OCI-LY1 (cell line): ENCODE results near the gene MED14.

Source experiments
- H2AFZ ChIP-seq: fragments of 200-600 bp; sonication (generic), shearing (Covaris generic); 2 replicates; pipeline ENCODE4 v1.6.0; 2014; ENCODE audit warnings: antibody characterized with exemption, mild to moderate bottlenecking, low read length
- H3F3A ChIP-seq: fragments of 200-600 bp; sonication (generic), shearing (Covaris generic); 2 replicates; pipeline ENCODE4 v1.6.0; 2014; ENCODE audit warnings: mild to moderate bottlenecking, antibody characterized with exemption, low read length, moderate library complexity; ENCODE audit not compliant: insufficient read depth
- H3K27ac ChIP-seq: fragments of 200-600 bp; sonication (generic); 2 replicates; pipeline ENCODE4 v1.5.1; 2014; ENCODE audit warnings: low read length, mixed run types, mild to moderate bottlenecking, low read depth; ENCODE audit not compliant: poor library complexity, severe bottlenecking
- H3K27me3 ChIP-seq: fragments of 200-600 bp; sonication (generic); 2 replicates; pipeline ENCODE4 v1.6.0; 2014; ENCODE audit warnings: antibody characterized with exemption, mild to moderate bottlenecking, low read length, moderate library complexity; ENCODE audit not compliant: insufficient read depth
- H3K36me3 ChIP-seq: fragments of 200-600 bp; sonication (generic); 2 replicates; pipeline ENCODE4 v1.6.1; 2014; ENCODE audit warnings: mild to moderate bottlenecking, antibody characterized with exemption, low read length, moderate library complexity, mixed read lengths; ENCODE audit not compliant: insufficient read depth
- H3K4me1 ChIP-seq: fragments of 200-600 bp; sonication (generic); 2 replicates; pipeline ENCODE4 v1.5.1; 2014; ENCODE audit warnings: mild to moderate bottlenecking, low read length, moderate library complexity; ENCODE audit not compliant: insufficient read depth, severe bottlenecking
- H3K4me2 ChIP-seq: fragments of 200-600 bp; sonication (generic), shearing (Covaris generic); 2 replicates; pipeline ENCODE4 v1.6.1; 2014; ENCODE audit warnings: low read length
- H3K4me3 ChIP-seq: fragments of 200-600 bp; sonication (generic); 2 replicates; pipeline ENCODE4 v1.5.1; 2014; ENCODE audit warnings: low read length, low read depth, mild to moderate bottlenecking, mixed read lengths; ENCODE audit not compliant: poor library complexity, severe bottlenecking
- H3K79me2 ChIP-seq: fragments of 200-600 bp; shearing (Covaris generic); 2 replicates; pipeline ENCODE4 v1.6.1; 2016; ENCODE audit warnings: mixed run types, low read length, mixed read lengths; ENCODE audit not compliant: insufficient read depth
- H3K9ac ChIP-seq: fragments of 200-600 bp; sonication (generic), shearing (Covaris generic); 2 replicates; pipeline ENCODE4 v1.6.1; 2014; ENCODE audit warnings: mild to moderate bottlenecking, low read length, mixed read lengths
- H3K9me2 ChIP-seq: fragments of 200-600 bp; sonication (generic), shearing (Covaris generic); 2 replicates; pipeline ENCODE4 v1.6.1; 2014; ENCODE audit warnings: low read depth, mild to moderate bottlenecking, low read length, mixed read lengths
- H3K9me3 ChIP-seq: fragments of 200-600 bp; shearing (Covaris generic); 2 replicates; pipeline ENCODE4 v1.6.1; 2014; ENCODE audit warnings: low read length, mixed read lengths
- H4K20me1 ChIP-seq: fragments of 200-600 bp; sonication (generic), shearing (Covaris generic); 2 replicates; pipeline ENCODE4 v1.6.0; 2016; ENCODE audit warnings: mild to moderate bottlenecking, low read length; ENCODE audit not compliant: insufficient read depth
- CTCF ChIP-seq: fragments of 200-600 bp; sonication (generic), shearing (Covaris generic); IDR thresholded peaks from 2 replicates; pipeline ENCODE4 v1.5.1; 2017; ENCODE audit warnings: mild to moderate bottlenecking, antibody characterized with exemption, low read length, moderate library complexity, mixed read lengths
- EZH2 ChIP-seq: fragments of 200-600 bp; sonication (generic), shearing (Covaris generic); IDR thresholded peaks from 2 replicates; pipeline ENCODE4 v1.8.0; 2017; ENCODE audit warnings: borderline replicate concordance, mixed run types, mild to moderate bottlenecking, antibody characterized with exemption, low read length, moderate library complexity, mixed read lengths

MED14 gene

GRCh38 chrX:40671126-40671525, 64.2 kb downstream of the MED14 start:
- Histone ChIP-seq H3K9me2 (no peaks in the 10 kb centered on the region), H4K20me1 (no peaks in the 10 kb centered on the region), H3K4me3 (no peak overlapping the region), H3K27ac (no peak overlapping the region), H3K9ac (no peak overlapping the region), H3K9me3 (no peaks in the 10 kb centered on the region), H3F3A (no peaks in the 10 kb centered on the region), H3K4me2 (no peak overlapping the region), H3K27me3 (no peaks in the 10 kb centered on the region), H2AFZ (no peak overlapping the region), H3K79me2 (no peaks in the 10 kb centered on the region), H3K36me3 (peaks cover 65% of the 10 kb centered on the region), H3K4me1 (no peaks in the 10 kb centered on the region)
- TF ChIP-seq CTCF (no peak), EZH2 (no peak)

- Histone ChIP-seq H3K9ac (no peak overlapping the region), H3K4me3 (no peak overlapping the region), H3K4me2 (no peak overlapping the region), H3F3A (no peaks in the 10 kb centered on the region), H2AFZ (no peak overlapping the region), H3K79me2 (no peaks in the 10 kb centered on the region), H3K36me3 (peaks cover 57% of the 10 kb centered on the region), H4K20me1 (no peaks in the 10 kb centered on the region), H3K9me3 (no peaks in the 10 kb centered on the region), H3K4me1 (no peaks in the 10 kb centered on the region), H3K9me2 (no peaks in the 10 kb centered on the region), H3K27me3 (no peaks in the 10 kb centered on the region), H3K27ac (no peak overlapping the region)
- TF ChIP-seq CTCF (no peak), EZH2 (no peak)
These were observed 71.3 kb downstream of the MED14 start for GRCh38 chrX:40663880-40664630.

GRCh38 chrX:40663078-40663740, 72.1 kb downstream of the MED14 start:
- Histone ChIP-seq H4K20me1 (no peaks in the 10 kb centered on the region), H3K4me1 (no peaks in the 10 kb centered on the region), H3K36me3 (peaks cover 50% of the 10 kb centered on the region), H3F3A (no peaks in the 10 kb centered on the region), H3K9ac (no peak overlapping the region), H3K27me3 (no peaks in the 10 kb centered on the region), H3K27ac (no peak overlapping the region), H3K9me3 (no peaks in the 10 kb centered on the region), H3K9me2 (no peaks in the 10 kb centered on the region), H3K79me2 (no peaks in the 10 kb centered on the region), H2AFZ (no peak overlapping the region), H3K4me3 (no peak overlapping the region), H3K4me2 (no peak overlapping the region)
- TF ChIP-seq CTCF (no peak), EZH2 (no peak)
